GM23248 (cell line): ENCODE data around the gene NOL3. TPM values are rescaled to one million over a fixed set of nuclear protein-coding genes. Genes with fewer than 3 reads are reported as not detected.

Source experiments
- DNase-seq: peaks from one replicate; pipeline ENCODE4 v3.0.0-alpha.2; 2015
- H2AFZ ChIP-seq: fragments of 200-600 bp; sonication (generic); 2 replicates; pipeline ENCODE4 v1.6.1; 2016; ENCODE audit warnings: antibody characterized with exemption
- H3F3A ChIP-seq: fragments of 200-600 bp; sonication (generic); 2 replicates; pipeline ENCODE4 v1.6.1; 2016; ENCODE audit warnings: mild to moderate bottlenecking, antibody characterized with exemption, mixed run types; ENCODE audit not compliant: insufficient read depth
- H3K27ac ChIP-seq: fragments of 200-600 bp; sonication (generic); 2 replicates; pipeline ENCODE4 v1.5.1; 2016; ENCODE audit warnings: mild to moderate bottlenecking
- H3K27me3 ChIP-seq: fragments of 200-600 bp; sonication (generic); replicated peaks from 2 replicates; pipeline ENCODE4 v1.6.1; 2016; ENCODE audit warnings: mild to moderate bottlenecking; ENCODE audit not compliant: insufficient read depth
- H3K36me3 ChIP-seq: fragments of 200-600 bp; sonication (generic); 2 replicates; pipeline ENCODE4 v1.6.1; 2016; ENCODE audit warnings: low read depth, mild to moderate bottlenecking
- H3K4me1 ChIP-seq: fragments of 200-600 bp; sonication (generic); 2 replicates; pipeline ENCODE4 v1.6.1; 2016; ENCODE audit warnings: mild to moderate bottlenecking; ENCODE audit not compliant: insufficient read depth
- H3K4me2 ChIP-seq: fragments of 200-600 bp; sonication (generic); one replicate; pipeline ENCODE4 v1.6.1; 2016; ENCODE audit warnings: mild to moderate bottlenecking; ENCODE audit not compliant: unreplicated experiment
- H3K4me3 ChIP-seq: fragments of 200-600 bp; sonication (generic); 2 replicates; pipeline ENCODE4 v1.5.1; 2016; ENCODE audit warnings: mild to moderate bottlenecking
- H3K79me2 ChIP-seq: fragments of 200-600 bp; sonication (generic); 2 replicates; pipeline ENCODE4 v1.6.1; 2016; ENCODE audit warnings: mild to moderate bottlenecking; ENCODE audit not compliant: insufficient read depth
- H3K9ac ChIP-seq: fragments of 200-600 bp; sonication (generic); 2 replicates; pipeline ENCODE4 v1.6.1; 2016; ENCODE audit warnings: mild to moderate bottlenecking
- H3K9me2 ChIP-seq: fragments of 200-600 bp; sonication (generic); 2 replicates; pipeline ENCODE4 v1.6.1; 2016; ENCODE audit warnings: mixed run types, mild to moderate bottlenecking, moderate library complexity; ENCODE audit not compliant: insufficient read depth
- H3K9me3 ChIP-seq: fragments of 200-600 bp; sonication (generic); one replicate; pipeline ENCODE4 v1.6.1; 2017; ENCODE audit warnings: low read depth
- H4K20me1 ChIP-seq: fragments of 200-600 bp; sonication (generic); 2 replicates; pipeline ENCODE4 v1.6.0; 2016; ENCODE audit not compliant: insufficient read depth
- EZH2 ChIP-seq: fragments of 200-600 bp; sonication (generic); IDR thresholded peaks from 2 replicates; pipeline ENCODE4 v1.6.1; 2018; ENCODE audit warnings: antibody characterized with exemption, mild to moderate bottlenecking; ENCODE audit not compliant: insufficient read depth, poor library complexity, severe bottlenecking
- EZH2phosphoT487 ChIP-seq: fragments of 200-600 bp; sonication (generic); IDR thresholded peaks from 2 replicates; pipeline ENCODE4 v1.6.1; 2018; ENCODE audit warnings: antibody characterized with exemption, moderate library complexity, mild to moderate bottlenecking, low read depth; ENCODE audit not compliant: insufficient read depth
- WGBS, 2 experiments: methylation state at CpG; one replicate each; pipeline ENCODE4 v1.1.6; 2015 to 2017; ENCODE audit warnings: low lambda C conversion rate in 2 of 2, low coverage in 1 of 2; ENCODE audit errors: missing lambda C conversion rate in 2 of 2; 5-methylcytosine and 5-hydroxymethylcytosine counted together
- in situ Hi-C: fragments of 300-500 bp; cut with MboI; formaldehyde crosslinking; loops from 2 replicates; pipeline ENCODE4 v1.15.0; 2020
- polyA plus RNA-seq: library from polyadenylated mRNA; unstranded; fragments of >200 nt; fragmentation: Nextera tagmentation; extraction: Ambion mirVana; gene quantifications from 2 replicates; pipeline ENCODE4 v1.2.1, GENCODE V29; 2016
- total RNA-seq: library from RNA; depleted of rRNA; stranded (reverse); fragments of >200 nt; shearing (Covaris generic); gene quantifications from 2 replicates; pipeline ENCODE4 v1.2.3, GENCODE V29; 2014

The NOL3 gene
- total and polyA plus RNA-seq, 2 experiments from 2014 or later, result 20.3 to 31.0 TPM

GRCh38 chr16:67206838-67207248 is 36.5 kb downstream of the NOL3 start:
- H3K9me2 ChIP-seq, result no peaks in the 10 kb centered on the region
- H3K4me3 ChIP-seq, result no peak overlapping the region
- H3K79me2 ChIP-seq, result no peaks in the 10 kb centered on the region
- in situ Hi-C loops, result no loop called here
- no peak overlapping the region for H2AFZ ChIP-seq
- peaks cover 12% of the 10 kb centered on the region for H3K4me1 ChIP-seq
- DNase-seq, result no peak
- H3F3A ChIP-seq, result no peaks in the 10 kb centered on the region
- H3K27ac ChIP-seq, result no peak overlapping the region
- no peaks in the 10 kb centered on the region for H3K36me3 ChIP-seq
- WGBS, 2 experiments, result 91 to 95% methylated on average over 3 of the region's 3 CpGs
- no peaks in the 10 kb centered on the region for H3K27me3 ChIP-seq
- no peak overlapping the region for H3K4me2 ChIP-seq
- H4K20me1 ChIP-seq, result no peaks in the 10 kb centered on the region
- no peaks in the 10 kb centered on the region for H3K9me3 ChIP-seq
- TF ChIP-seq EZH2, result no peak
- TF ChIP-seq EZH2phosphoT487, result no peak
- H3K9ac ChIP-seq, result no peak overlapping the region

DNA sequence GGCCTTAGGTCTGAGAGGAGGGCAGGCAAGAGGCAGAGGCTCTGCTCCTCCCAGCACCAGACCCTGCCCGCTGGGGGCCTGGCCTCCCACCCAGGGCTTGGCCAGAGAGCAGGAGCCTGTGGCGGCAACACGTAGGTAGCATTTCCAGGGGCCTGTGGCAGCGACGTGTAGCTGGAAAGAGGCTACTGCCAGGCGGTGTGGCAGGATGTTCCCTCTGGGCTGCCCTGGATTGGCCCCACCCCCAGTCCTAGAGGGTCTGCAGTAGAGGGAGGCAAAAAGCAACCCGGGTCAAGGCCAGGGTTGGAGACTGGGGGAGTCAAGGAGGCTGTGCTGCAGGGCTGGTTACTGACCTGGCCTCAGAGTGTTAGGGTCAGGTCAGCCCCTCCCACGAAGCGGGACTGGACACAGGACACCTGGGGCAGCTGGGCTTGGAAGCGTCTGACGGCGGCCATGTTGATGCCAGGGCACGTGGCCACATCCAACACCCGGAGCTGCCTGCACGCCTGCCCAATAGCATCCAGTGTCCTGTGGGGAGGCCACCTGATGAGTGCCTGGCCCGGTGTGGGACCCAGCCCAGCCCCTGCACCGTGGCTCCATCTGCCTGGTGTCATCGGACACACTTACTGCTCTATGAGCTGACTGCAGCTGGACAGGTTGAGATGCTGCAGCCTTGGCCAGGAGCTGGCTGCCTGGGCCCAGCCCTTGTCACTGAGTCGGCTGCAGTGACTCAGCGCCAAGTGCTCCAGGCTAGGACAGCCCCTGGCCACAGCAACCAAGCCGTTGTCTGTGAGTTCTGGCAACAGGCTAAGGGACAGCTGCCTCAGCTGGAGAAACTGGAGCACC is 37.1 kb downstream of the NOL3 start:
- Histone ChIP-seq H3K79me2 (no peaks in the 10 kb centered on the region), H3F3A (no peaks in the 10 kb centered on the region), H3K36me3 (no peaks in the 10 kb centered on the region), H4K20me1 (no peaks in the 10 kb centered on the region), H3K9me3 (no peaks in the 10 kb centered on the region), H3K27me3 (no peaks in the 10 kb centered on the region), H3K27ac (no peak overlapping the region), H3K9me2 (no peaks in the 10 kb centered on the region), H3K4me3 (no peak overlapping the region), H3K4me2 (no peak overlapping the region), H3K4me1 (peaks cover 12% of the 10 kb centered on the region), H2AFZ (no peak overlapping the region), H3K9ac (no peak overlapping the region)
- no peak for TF ChIP-seq EZH2phosphoT487
- TF ChIP-seq EZH2, result no peak
- 75 to 76% methylated on average over 21 of the region's 21 CpGs for WGBS, 2 experiments
- DNase-seq, result peak; percentile 83
- in situ Hi-C loops, result no loop called here

DNA sequence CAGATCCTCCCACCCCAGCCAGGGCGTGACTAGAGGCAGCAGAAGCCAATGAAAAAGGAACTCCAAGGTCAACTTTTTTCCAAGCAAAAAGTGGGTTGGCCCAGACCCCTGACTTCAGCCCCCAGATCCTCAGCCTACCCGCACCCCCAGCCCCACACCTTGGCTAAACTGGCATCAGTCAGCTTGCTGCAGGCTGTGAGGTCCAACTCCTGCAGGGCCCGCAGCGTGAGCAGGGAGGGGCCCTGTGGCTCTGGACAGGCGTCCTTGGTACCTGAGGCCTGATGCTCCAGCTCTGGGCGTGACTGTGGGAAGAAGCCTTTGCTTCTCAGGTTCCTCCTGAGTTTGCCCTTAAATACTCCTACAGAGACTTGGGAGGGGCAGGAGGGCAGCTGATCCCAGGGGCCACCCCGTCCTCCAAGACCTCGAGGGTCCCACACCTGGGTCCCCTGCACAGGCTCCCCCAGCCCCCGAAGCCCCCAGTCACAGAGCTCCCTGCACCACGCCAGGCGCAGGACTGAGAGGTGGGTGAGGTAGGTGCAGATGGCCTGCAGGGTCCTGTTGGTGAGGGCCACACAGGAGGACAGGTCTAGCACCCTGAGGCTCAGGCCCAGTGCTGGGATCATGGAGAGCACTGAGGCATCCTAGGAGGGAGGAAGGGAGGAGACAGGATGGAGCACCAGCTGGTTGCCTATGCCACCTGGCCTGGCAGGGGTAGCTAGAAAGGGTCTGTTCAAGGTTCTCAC is 38.0 kb downstream of the NOL3 start:
- Histone ChIP-seq H3K27me3 (no peaks in the 10 kb centered on the region), H2AFZ (no peak overlapping the region)
- in situ Hi-C loops, result no loop called here

GRCh38 chr16:67209565-67209964 is 39.2 kb downstream of the NOL3 start:
- Histone ChIP-seq H3K27me3 (no peaks in the 10 kb centered on the region), H3K27ac (no peak overlapping the region), H3K4me2 (no peak overlapping the region), H3K4me1 (peaks cover 12% of the 10 kb centered on the region), H3K36me3 (no peaks in the 10 kb centered on the region), H3K4me3 (no peak overlapping the region), H3K9me2 (no peaks in the 10 kb centered on the region), H3F3A (no peaks in the 10 kb centered on the region), H3K9me3 (no peaks in the 10 kb centered on the region), H3K79me2 (no peaks in the 10 kb centered on the region), H4K20me1 (no peaks in the 10 kb centered on the region), H3K9ac (no peak overlapping the region), H2AFZ (no peak overlapping the region)
- TF ChIP-seq EZH2phosphoT487, result no peak
- no peak for TF ChIP-seq EZH2
- DNase-seq, result no peak
- in situ Hi-C loops, result no loop called here
- 89 to 91% methylated on average over 7 to 8 of the region's 8 CpGs for WGBS, 2 experiments

More for the DNA sequence above, 38.0 kb downstream of the NOL3 start:
- Histone ChIP-seq H3K27ac (no peak overlapping the region), H3K4me3 (no peak overlapping the region), H3K4me1 (peaks cover 12% of the 10 kb centered on the region), H3K9me3 (no peaks in the 10 kb centered on the region), H4K20me1 (no peaks in the 10 kb centered on the region), H3F3A (no peaks in the 10 kb centered on the region), H3K9me2 (no peaks in the 10 kb centered on the region), H3K9ac (no peak overlapping the region), H3K79me2 (no peaks in the 10 kb centered on the region), H3K4me2 (no peak overlapping the region), H3K36me3 (no peaks in the 10 kb centered on the region)
- WGBS, 2 experiments, result 95 to 98% methylated on average over 8 to 11 of the region's 11 CpGs
- TF ChIP-seq EZH2phosphoT487, result no peak
- TF ChIP-seq EZH2, result no peak
- no peak for DNase-seq
